K562 treated with DMSO at 1 percent for 4 hours (cell line): ENCODE results near the gene KIF26A. TPM values are rescaled to one million over a fixed set of nuclear protein-coding genes. Genes with fewer than 3 reads are reported as not detected.

Experiments
- total RNA-seq: library from RNA; unstranded; fragments of 300-600 nt; gene quantifications from 2 replicates; pipeline ENCODE4 v1.2.3, GENCODE V29; 2022; ENCODE audit not compliant: insufficient read depth

The KIF26A gene
- total RNA-seq, result not detected in 2 replicates

GRCh38 chr14:104138098-104138717 lies at the start of gene KIF26A:
Gene KIF26A, plus strand, starts transcription at chr14:104138587. Its CDS starts 136 bp downstream, at chr14:104138723.

Other genes with a start within 250 kb of the KIF26A start
- not detected in 2 replicates for gene TDRD9, start 210.1 kb upstream of the KIF26A start, total RNA-seq
- not detected in 2 replicates for gene RD3L, start 196.1 kb upstream of the KIF26A start, total RNA-seq
- not detected in 2 replicates for gene ASPG, start 52.9 kb upstream of the KIF26A start, total RNA-seq